NCI-H1105 treated with DMSO at 0.1 percent for 48 hours (cell line): Measurements from ENCODE around the gene AXIN2.

Experiments
- DNase-seq: peaks from one replicate; lab custom pipeline; 2025; lab: John Stamatoyannopoulos, UW

Gene AXIN2

GRCh38 chr17:65584604-65585521 is 23.4 kb upstream of the AXIN2 start:
- no peak for DNase-seq

- no peak for DNase-seq
These were observed 22.6 kb upstream of the AXIN2 start for GRCh38 chr17:65583921-65584603.

- DNase-seq, result no peak
These were observed 15.5 kb upstream of the AXIN2 start for GRCh38 chr17:65576939-65577338.

GRCh38 chr17:65573282-65573602 is 11.8 kb upstream of the AXIN2 start:
- no peak for DNase-seq

- DNase-seq, result no peak
These were observed 11.3 kb upstream of the AXIN2 start for GRCh38 chr17:65572581-65573281.

- no peak for DNase-seq
These were observed 10.7 kb upstream of the AXIN2 start for GRCh38 chr17:65572186-65572580.

- no peak for DNase-seq
These were observed 7.5 kb upstream of the AXIN2 start for GRCh38 chr17:65568918-65569317.

- no peak for DNase-seq
These were observed 6.1 kb upstream of the AXIN2 start for GRCh38 chr17:65567566-65567965.

GRCh38 chr17:65565559-65565958 is 4.1 kb upstream of the AXIN2 start:
- no peak for DNase-seq

- DNase-seq, result peak; percentile 63
These were observed 3.3 kb upstream of the AXIN2 start for GRCh38 chr17:65564793-65565192.

GRCh38 chr17:65562206-65562531 is 721 bp upstream of the AXIN2 start:
- no peak for DNase-seq

GRCh38 chr17:65560628-65561451 is 608 bp downstream of the AXIN2 start:
- peak; percentile 51 for DNase-seq

- peak; percentile 9 for DNase-seq
These were observed 1.4 kb downstream of the AXIN2 start for GRCh38 chr17:65559804-65560627.

GRCh38 chr17:65559461-65559803 is 2.0 kb downstream of the AXIN2 start:
- no peak for DNase-seq

GRCh38 chr17:65558683-65559460 is 2.6 kb downstream of the AXIN2 start:
- peak; percentile 16 for DNase-seq

- no peak for DNase-seq
These were observed 3.2 kb downstream of the AXIN2 start for GRCh38 chr17:65558311-65558682.

GRCh38 chr17:65557349-65558310 is 3.8 kb downstream of the AXIN2 start:
- DNase-seq, result no peak

- no peak for DNase-seq
These were observed 4.5 kb downstream of the AXIN2 start for GRCh38 chr17:65556910-65557348.
